Kidney epithelial cell (primary cell): ENCODE measurements around the gene OPN4. TPM values are rescaled to one million over a fixed set of nuclear protein-coding genes. Genes with fewer than 3 reads are reported as not detected.
"Not testable (repeated sequence)": the region's sequence is repeated elsewhere in the genome, so short reads cannot be mapped to it uniquely, and the experiment has no call there.

Experiments used
- DNase-seq: peaks from one replicate; pipeline ENCODE4 v3.0.0-alpha.2; 2010; ENCODE audit warnings: low read depth
- H3K27me3 ChIP-seq: 2 replicates; pipeline ENCODE4 v1.6.0; 2011; ENCODE audit warnings: low read length; ENCODE audit not compliant: control insufficient read depth, insufficient read depth
- H3K36me3 ChIP-seq: 2 replicates; pipeline ENCODE4 v1.5.1; 2011; ENCODE audit warnings: low read length; ENCODE audit not compliant: control insufficient read depth, insufficient read depth
- H3K4me3 ChIP-seq: 2 replicates; pipeline ENCODE4 v1.5.1; 2011; ENCODE audit warnings: low read depth, mild to moderate bottlenecking, control low read depth, low read length
- CTCF ChIP-seq: IDR thresholded peaks from 2 replicates; pipeline ENCODE4 v1.5.1; 2011; ENCODE audit warnings: mild to moderate bottlenecking, moderate library complexity, low read length, control low read depth, inconsistent platforms; ENCODE audit not compliant: insufficient read depth, poor library complexity, severe bottlenecking
- total RNA-seq: library from RNA; depleted of rRNA; stranded (reverse); fragments of >200 nt; gene quantifications from 2 replicates; pipeline ENCODE4 v1.2.3, GENCODE V29; 2015

OPN4 gene
- total RNA-seq, 1 donor from 2014 or later = not detected

- Histone ChIP-seq H3K4me3 (no peak overlapping the region), H3K27me3 (no peaks in the 10 kb centered on the region), H3K36me3 (no peaks in the 10 kb centered on the region)
- TF ChIP-seq CTCF = no peak
- no peak for DNase-seq
These were observed 9.4 kb upstream of the OPN4 start for GRCh38 chr10:86644794-86645445.

- not testable (repeated sequence) for H3K27me3 ChIP-seq, DNase-seq, H3K4me3 ChIP-seq, H3K36me3 ChIP-seq
These were observed 8.7 kb upstream of the OPN4 start for GRCh38 chr10:86645621-86646165.

- Histone ChIP-seq H3K4me3 (no peak overlapping the region), H3K27me3 (peaks cover 5% of the 10 kb centered on the region), H3K36me3 (no peaks in the 10 kb centered on the region)
- TF ChIP-seq CTCF = no peak
- no peak for DNase-seq
These were observed 7.8 kb upstream of the OPN4 start for GRCh38 chr10:86646532-86646931.

- peaks cover 6% of the 10 kb centered on the region for H3K27me3 ChIP-seq
- TF ChIP-seq CTCF = no peak
- no peak overlapping the region for H3K4me3 ChIP-seq
- DNase-seq = no peak
- H3K36me3 ChIP-seq = no peaks in the 10 kb centered on the region
These were observed 7.4 kb upstream of the OPN4 start for GRCh38 chr10:86646933-86647332.

GRCh38 chr10:86647773-86648703 is 6.3 kb upstream of the OPN4 start:
- Histone ChIP-seq H3K4me3 (no peak overlapping the region), H3K27me3 (peaks cover 6% of the 10 kb centered on the region), H3K36me3 (no peaks in the 10 kb centered on the region)
- no peak for DNase-seq
- TF ChIP-seq CTCF = no peak

DNA sequence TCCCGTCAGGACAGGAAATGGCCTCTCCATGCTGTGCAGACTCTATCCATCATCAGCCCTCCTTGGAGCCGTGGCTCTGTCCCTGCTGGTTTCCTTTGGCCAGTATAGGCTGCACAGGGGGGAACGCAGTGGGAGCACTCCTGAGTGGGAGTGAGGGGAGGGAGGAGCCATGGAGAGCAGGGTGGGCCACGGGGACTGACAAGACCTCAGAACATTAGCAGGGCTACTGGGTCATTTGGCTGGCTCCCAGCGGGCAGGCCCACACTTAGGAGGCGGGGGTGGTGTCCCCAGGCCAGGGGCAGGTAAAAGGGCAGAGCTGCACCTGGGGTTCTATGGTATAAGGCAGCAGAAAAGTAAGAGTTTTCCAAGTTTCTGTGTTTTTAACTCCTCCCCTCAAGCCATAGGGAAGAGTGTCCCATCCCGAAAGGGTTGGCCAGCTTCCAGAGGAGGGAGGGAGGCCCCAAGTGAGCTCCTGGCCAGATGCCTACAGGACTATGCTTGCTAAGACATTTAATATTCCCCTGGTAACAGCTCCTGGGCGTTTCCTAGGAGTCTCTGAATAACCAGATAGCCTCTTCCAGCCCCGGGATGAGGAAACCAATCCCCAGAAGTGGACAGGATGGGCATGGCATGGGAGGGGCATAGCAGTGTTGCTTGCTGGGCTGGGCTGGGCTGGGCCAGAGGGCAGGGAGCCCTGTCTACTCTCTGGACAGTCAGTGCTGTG is 5.5 kb upstream of the OPN4 start:
- DNase-seq = no peak
- H3K27me3 ChIP-seq = peaks cover 6% of the 10 kb centered on the region
- H3K4me3 ChIP-seq = no peak overlapping the region
- H3K36me3 ChIP-seq = no peaks in the 10 kb centered on the region
- TF ChIP-seq CTCF = no peak
